K562 (cell line): ENCODE data around the gene GALT. TPM values are rescaled to one million over a fixed set of nuclear protein-coding genes. Genes with fewer than 3 reads are reported as not detected.

Source experiments
- ATAC-seq: fragments of 200-7000 bp; cut with Tn5 transposase; 3 replicates; pipeline ENCODE4 v1.9.1; 2020; ENCODE audit warnings: moderate library complexity
- BruUV-seq: library from RNA; stranded (reverse); fragments of 400-500 nt; replicated peaks from 2 replicates; lab custom pipeline; 2021; lab: Mats Ljungman, UMichigan
- CTCF ChIA-PET: fragments of 300-600 bp; formaldehyde crosslinking; extraction: SDS; loops from one replicate; lab custom pipeline; 2021; ENCODE audit warnings: low intra/inter-chr PET ratio; lab: Yijun Ruan, JAX
- POLR2A ChIA-PET: fragments of 300-600, 350-650 bp; sonication (Branson Sonifier 250); formaldehyde crosslinking; extraction: SDS; loops from one replicate; lab custom pipeline; 2021; ENCODE audit warnings: antibody characterized with exemption, inconsistent platforms; lab: Yijun Ruan, JAX
- DNase-seq, 4 experiments: peaks; one replicate each; pipeline versions ENCODE4 v3.0.0 to v3.0.0-alpha.2; 2011 to 2018; ENCODE audit warnings: low spot score in 3 of 4, mixed read lengths in 3 of 4; ENCODE audit errors: extremely low read depth in 1 of 4
- FAIRE-seq: peaks from 2 replicates; lab custom pipeline; 2011; peaks lifted over from hg19 to GRCh38; lab: Jason Lieb, UNC
- H2AFZ ChIP-seq: 2 replicates; pipeline ENCODE4 v1.6.0; 2011; ENCODE audit warnings: low read depth, low read length, control low read depth, inconsistent platforms
- H3K27ac ChIP-seq: fragments of 200-600 bp; 3 replicates; pipeline ENCODE4 v1.8.0; 2011; ENCODE audit warnings: low read depth, mild to moderate bottlenecking, control low read depth, inconsistent platforms, low read length, moderate library complexity, mixed read lengths; ENCODE audit errors: extremely low read depth
- H3K27me3 ChIP-seq, 2 experiments: fragments of 300-600 bp in 1 of 2; 2 replicates in 1 of 2; 3 replicates in 1 of 2; pipeline versions ENCODE4 v1.6.0 to v1.8.0; 2011; ENCODE audit warnings: inconsistent platforms in 2 of 2, low read length in 2 of 2, mild to moderate bottlenecking in 1 of 2, mixed read lengths in 1 of 2, moderate library complexity in 1 of 2; ENCODE audit not compliant: control insufficient read depth in 2 of 2, insufficient read depth in 2 of 2
- H3K36me3 ChIP-seq: fragments of 300-600 bp; 3 replicates; pipeline ENCODE4 v1.8.0; 2011; ENCODE audit warnings: mild to moderate bottlenecking, low read length, inconsistent platforms; ENCODE audit not compliant: control insufficient read depth, insufficient read depth
- H3K4me1 ChIP-seq, 2 experiments: fragments of 200-600 bp in 1 of 2; replicated peaks in 1 of 2; 2 replicates in 1 of 2; 3 replicates in 1 of 2; pipeline versions ENCODE4 v1.5.1 to v1.8.0; 2011; ENCODE audit warnings: inconsistent platforms in 2 of 2, low read length in 2 of 2, mild to moderate bottlenecking in 1 of 2, mixed read lengths in 1 of 2, moderate library complexity in 1 of 2; ENCODE audit not compliant: control insufficient read depth in 2 of 2, insufficient read depth in 2 of 2
- H3K4me2 ChIP-seq: 2 replicates; pipeline ENCODE4 v1.6.1; 2011; ENCODE audit warnings: low read length, control low read depth, inconsistent platforms, mixed read lengths; ENCODE audit not compliant: insufficient read depth
- H3K4me3 ChIP-seq: fragments of 200-600 bp; sonication (generic), shearing (Covaris generic); 2 replicates; pipeline ENCODE4 v1.5.1; 2016; ENCODE audit warnings: control low read depth, inconsistent platforms
- H3K79me2 ChIP-seq: fragments of 200-600 bp; 3 replicates; pipeline ENCODE4 v1.8.0; 2011; ENCODE audit warnings: low read length, inconsistent platforms; ENCODE audit not compliant: control insufficient read depth, insufficient read depth
- H3K9ac ChIP-seq, 2 experiments: 2 replicates each; pipeline versions ENCODE4 v1.6.0 to v1.6.1; 2011; ENCODE audit warnings: low read depth in 2 of 2, low read length in 2 of 2, control low read depth in 1 of 2, inconsistent platforms in 1 of 2, mild to moderate bottlenecking in 1 of 2, mixed read lengths in 1 of 2; ENCODE audit not compliant: insufficient read depth in 1 of 2
- H3K9me1 ChIP-seq: one replicate; pipeline ENCODE4 v1.6.0; 2011; ENCODE audit warnings: inconsistent platforms, mild to moderate bottlenecking, low read length, moderate library complexity; ENCODE audit not compliant: control insufficient read depth, insufficient read depth
- H3K9me3 ChIP-seq: replicated peaks from 2 replicates; pipeline ENCODE4 v1.5.1; 2011; ENCODE audit warnings: low read depth, low read length, inconsistent platforms; ENCODE audit not compliant: control insufficient read depth, insufficient read depth
- H4K20me1 ChIP-seq: replicated peaks from 2 replicates; pipeline ENCODE4 v1.6.1; 2011; ENCODE audit warnings: low read length, inconsistent platforms, mixed read lengths; ENCODE audit not compliant: control insufficient read depth, insufficient read depth
- HEY1 ChIP-seq: fragments of 250-450 bp; sonication (Bioruptor Pico); IDR thresholded peaks from 2 replicates; pipeline ENCODE4 v1.5.0; 2020; ENCODE audit warnings: mild to moderate bottlenecking, moderate library complexity, borderline replicate concordance
- MEIS2 ChIP-seq: fragments of 450-650 bp; IDR thresholded peaks from 2 replicates; pipeline ENCODE4 v1.6.1; 2014; ENCODE audit warnings: mild to moderate bottlenecking; ENCODE audit not compliant: partially characterized antibody
- POLR2A ChIP-seq: fragments of 450-650 bp; conservative IDR thresholded peaks from 2 replicates; pipeline ENCODE4 v1.6.1; 2016
- RNF2 ChIP-seq: sonication (generic); IDR thresholded peaks from 2 replicates; pipeline ENCODE4 v1.6.1; 2016
- TCF7 ChIP-seq: sonication (generic); IDR thresholded peaks from 2 replicates; pipeline ENCODE4 v1.6.1; 2016; ENCODE audit warnings: antibody characterized with exemption, borderline replicate concordance
- ZC3H11A ChIP-seq: IDR thresholded peaks from 2 replicates; pipeline ENCODE4 v1.6.1; 2012; ENCODE audit warnings: low read depth, low read length, improper control_type of control experiment
- ZNF280B ChIP-seq: fragments of 250-450 bp; sonication (Bioruptor Pico); IDR thresholded peaks from 2 replicates; pipeline ENCODE4 v1.5.1; 2021; ENCODE audit warnings: mild to moderate bottlenecking
- ZNF41 ChIP-seq: fragments of 250-450 bp; sonication (Bioruptor Pico); conservative IDR thresholded peaks from 2 replicates; pipeline ENCODE4 v1.4.0; 2020; ENCODE audit warnings: mild to moderate bottlenecking
- ZNF766 ChIP-seq: fragments of 200-800 bp; sonication (Bioruptor generic); conservative IDR thresholded peaks from 2 replicates; pipeline ENCODE4 v1.6.1; 2016; ENCODE audit warnings: missing genetic modification characterization, missing compliant biosample characterization
- ZSCAN32 ChIP-seq: fragments of 450-650 bp; formaldehyde crosslinking; IDR thresholded peaks from 2 replicates; pipeline ENCODE4 v1.4.0; 2020; ENCODE audit warnings: mild to moderate bottlenecking, moderate library complexity
- WGBS: fragments of 100-300 bp; shearing (Covaris generic); methylation state at CpG from one replicate; pipeline ENCODE4 v1.1.6; 2016; ENCODE audit warnings: low coverage, mixed read lengths; ENCODE audit not compliant: insufficient coverage; ENCODE audit errors: missing lambda C conversion rate; 5-methylcytosine and 5-hydroxymethylcytosine counted together
- in situ Hi-C: fragments of 300-500 bp; cut with MboI; formaldehyde crosslinking; loops from 4 replicates; pipeline ENCODE4 v1.15.0; 2018; ENCODE audit warnings: inconsistent platforms, mixed read lengths
- intact Hi-C: fragments of 100-400 bp; cut with micrococcal nuclease; formaldehyde crosslinking; loops from 2 replicates; pipeline ENCODE4 v1.14.2; 2022
- polyA plus RNA-seq, 8 experiments: library from polyadenylated mRNA; depleted of rRNA in 4 of 8; stranded (reverse) in 5 of 8; unstranded in 3 of 8; fragments of >200 nt; fragmentation: Nextera tagmentation in 2 of 8; fragmentation: Illumina TruSeq in 1 of 8; extraction: Ambion mirVana in 2 of 8; extraction: Trizol in 1 of 8; gene quantifications; 2 replicates each; pipeline versions ENCODE4 v1.2.1 to v1.2.3, GENCODE V29; 2011 to 2014; ENCODE audit warnings: inconsistent platforms in 1 of 8, missing spikeins in 1 of 8
- total RNA-seq, 7 experiments: library from RNA; depleted of rRNA in 6 of 7; stranded (reverse); fragments of >200 nt in 6 of 7; fragmentation: Illumina TruSeq in 2 of 7; extraction: Trizol in 2 of 7; gene quantifications; 2 replicates each; pipeline versions ENCODE4 v1.2.1 to v1.2.3, GENCODE V29; 2011 to 2021; ENCODE audit warnings: low replicate concordance in 1 of 7
- TF ChIP-seq, protein P1 (sequence below): sonication (generic); formaldehyde crosslinking; IDR thresholded peaks from 2 replicates; pipeline ENCODE4 v1.8.0; 2022; ENCODE audit warnings: mild to moderate bottlenecking, low read depth, missing genetic modification reagents
- TF ChIP-seq, protein P2 (sequence below): fragments of 250-450 bp; sonication (Bioruptor Pico); IDR thresholded peaks from 2 replicates; pipeline ENCODE4 v1.5.0; 2020; ENCODE audit warnings: mild to moderate bottlenecking, borderline replicate concordance

The GALT gene
- total and polyA plus RNA-seq, 9 of the 15 experiments (the other 6 are each of a cell fraction or from before 2014, with no cell fraction given) = 7.3 to 29.2 (median 15.6) TPM

GRCh38 chr9:34642679-34643078, 3.8 kb upstream of the GALT start:
- no peak overlapping the region for H3K4me3 ChIP-seq
- H3K4me2 ChIP-seq = no peak overlapping the region
- no peak for TF ChIP-seq POLR2A
- TF ChIP-seq, protein P1, sequence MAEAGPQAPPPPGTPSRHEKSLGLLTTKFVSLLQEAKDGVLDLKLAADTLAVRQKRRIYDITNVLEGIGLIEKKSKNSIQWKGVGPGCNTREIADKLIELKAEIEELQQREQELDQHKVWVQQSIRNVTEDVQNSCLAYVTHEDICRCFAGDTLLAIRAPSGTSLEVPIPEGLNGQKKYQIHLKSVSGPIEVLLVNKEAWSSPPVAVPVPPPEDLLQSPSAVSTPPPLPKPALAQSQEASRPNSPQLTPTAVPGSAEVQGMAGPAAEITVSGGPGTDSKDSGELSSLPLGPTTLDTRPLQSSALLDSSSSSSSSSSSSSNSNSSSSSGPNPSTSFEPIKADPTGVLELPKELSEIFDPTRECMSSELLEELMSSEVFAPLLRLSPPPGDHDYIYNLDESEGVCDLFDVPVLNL (CRISPR knock-in tag) = no peak
- no peak for TF ChIP-seq TCF7
- TF ChIP-seq HEY1 (CRISPR knock-in tag) = no peak
- no peak for TF ChIP-seq ZNF41 (CRISPR knock-in tag)
- TF ChIP-seq ZNF766 (CRISPR knock-in tag) = no peak
- TF ChIP-seq MEIS2 = no peak
- TF ChIP-seq ZC3H11A = no peak
- TF ChIP-seq, protein P2, sequence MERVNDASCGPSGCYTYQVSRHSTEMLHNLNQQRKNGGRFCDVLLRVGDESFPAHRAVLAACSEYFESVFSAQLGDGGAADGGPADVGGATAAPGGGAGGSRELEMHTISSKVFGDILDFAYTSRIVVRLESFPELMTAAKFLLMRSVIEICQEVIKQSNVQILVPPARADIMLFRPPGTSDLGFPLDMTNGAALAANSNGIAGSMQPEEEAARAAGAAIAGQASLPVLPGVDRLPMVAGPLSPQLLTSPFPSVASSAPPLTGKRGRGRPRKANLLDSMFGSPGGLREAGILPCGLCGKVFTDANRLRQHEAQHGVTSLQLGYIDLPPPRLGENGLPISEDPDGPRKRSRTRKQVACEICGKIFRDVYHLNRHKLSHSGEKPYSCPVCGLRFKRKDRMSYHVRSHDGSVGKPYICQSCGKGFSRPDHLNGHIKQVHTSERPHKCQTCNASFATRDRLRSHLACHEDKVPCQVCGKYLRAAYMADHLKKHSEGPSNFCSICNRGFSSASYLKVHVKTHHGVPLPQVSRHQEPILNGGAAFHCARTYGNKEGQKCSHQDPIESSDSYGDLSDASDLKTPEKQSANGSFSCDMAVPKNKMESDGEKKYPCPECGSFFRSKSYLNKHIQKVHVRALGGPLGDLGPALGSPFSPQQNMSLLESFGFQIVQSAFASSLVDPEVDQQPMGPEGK (CRISPR knock-in tag) = no peak
- no peak for TF ChIP-seq ZNF280B (CRISPR knock-in tag)
- no peak for TF ChIP-seq ZSCAN32
- TF ChIP-seq RNF2 = no peak
- peaks cover 11% of the 10 kb centered on the region for H3K79me2 ChIP-seq
- no peaks in the 10 kb centered on the region for H4K20me1 ChIP-seq
- FAIRE-seq (no peak), ATAC-seq (no peak), DNase-seq (no peak)
- no peaks in the 10 kb centered on the region for H3K9me3 ChIP-seq
- no peaks in the 10 kb centered on the region for H3K9me1 ChIP-seq
- peaks cover 14 to 18% of the 10 kb centered on the region in 2 experiments; a peak in 4 of 5 replicates for H3K4me1 ChIP-seq
- no peak overlapping the region for H3K9ac ChIP-seq
- CTCF ChIA-PET = no interaction called here
- POLR2A ChIA-PET = interaction anchor here (0.6 to 0.8 kb wide), 2 partner anchors 8 to 24 kb away, joined by 3 to 6 read pairs; no protein-coding TSS in a partner anchor
- H3K36me3 ChIP-seq = no peaks in the 10 kb centered on the region
- H3K27ac ChIP-seq = no peak overlapping the region
- no peak overlapping the region for H2AFZ ChIP-seq
- 60% methylated on average over 1 of the region's 1 CpG for WGBS
- in situ Hi-C loops (no loop called here), intact Hi-C loops (no loop called here)
- no TSS peak for BruUV-seq
- H3K27me3 ChIP-seq = no peaks in the 10 kb centered on the region
